Naive B cell (primary cell): Measurements from ENCODE around the gene SRD5A2. TPM values are rescaled to one million over a fixed set of nuclear protein-coding genes. Genes with fewer than 3 reads are reported as not detected.

Experiments used
- ATAC-seq, 2 donors: fragments of 150-1000 bp; cut with Tn5 transposase; 2 replicates each; pipeline ENCODE4 v1.10.0; 2021; ENCODE audit warnings: low read depth in 2 of 2, mild to moderate bottlenecking in 2 of 2, moderate library complexity in 2 of 2
- DNase-seq: peaks from one replicate; pipeline ENCODE4 v3.0.0; 2022
- H3K27ac Mint-ChIP-seq, 6 donors: one replicate each; pipeline ENCODE4 v1.8.0; 2020 to 2022; ENCODE audit warnings: mild to moderate bottlenecking in 6 of 6, mixed read lengths in 6 of 6, moderate library complexity in 5 of 6, inconsistent platforms in 2 of 6
- H3K27me3 Mint-ChIP-seq, 3 donors: one replicate each; pipeline ENCODE4 v1.8.0; 2021 to 2022; ENCODE audit warnings: mixed read lengths in 3 of 3, mild to moderate bottlenecking in 1 of 3
- H3K36me3 Mint-ChIP-seq, 2 donors: one replicate each; pipeline ENCODE4 v1.8.0; 2020 to 2022; ENCODE audit warnings: mixed read lengths in 2 of 2, inconsistent platforms in 1 of 2, mild to moderate bottlenecking in 1 of 2
- H3K4me1 Mint-ChIP-seq, 3 donors: one replicate each; pipeline ENCODE4 v1.8.0; 2020 to 2022; ENCODE audit warnings: mixed read lengths in 3 of 3, inconsistent platforms in 1 of 3, mild to moderate bottlenecking in 1 of 3, moderate library complexity in 1 of 3
- H3K4me3 Mint-ChIP-seq, 8 donors: one replicate each; pipeline ENCODE4 v1.8.0; 2020 to 2022; ENCODE audit warnings: mild to moderate bottlenecking in 8 of 8, mixed read lengths in 8 of 8, moderate library complexity in 8 of 8, inconsistent platforms in 2 of 8
- H3K9me3 Mint-ChIP-seq, 7 donors: one replicate each; pipeline ENCODE4 v1.8.0; 2020 to 2022; ENCODE audit warnings: mixed read lengths in 7 of 7, mild to moderate bottlenecking in 5 of 7, inconsistent platforms in 2 of 7, moderate library complexity in 1 of 7
- polyA plus RNA-seq, 6 donors: library from polyadenylated mRNA; unstranded; fragments of 300-500 nt; fragmentation: Illumina TruSeq; gene quantifications; one replicate each; pipeline ENCODE4 v1.2.3, GENCODE V29; 2021; ENCODE audit warnings: low read depth in 6 of 6

SRD5A2 gene, protein sequence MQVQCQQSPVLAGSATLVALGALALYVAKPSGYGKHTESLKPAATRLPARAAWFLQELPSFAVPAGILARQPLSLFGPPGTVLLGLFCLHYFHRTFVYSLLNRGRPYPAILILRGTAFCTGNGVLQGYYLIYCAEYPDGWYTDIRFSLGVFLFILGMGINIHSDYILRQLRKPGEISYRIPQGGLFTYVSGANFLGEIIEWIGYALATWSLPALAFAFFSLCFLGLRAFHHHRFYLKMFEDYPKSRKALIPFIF
- not detected for polyA plus RNA-seq

DNA sequence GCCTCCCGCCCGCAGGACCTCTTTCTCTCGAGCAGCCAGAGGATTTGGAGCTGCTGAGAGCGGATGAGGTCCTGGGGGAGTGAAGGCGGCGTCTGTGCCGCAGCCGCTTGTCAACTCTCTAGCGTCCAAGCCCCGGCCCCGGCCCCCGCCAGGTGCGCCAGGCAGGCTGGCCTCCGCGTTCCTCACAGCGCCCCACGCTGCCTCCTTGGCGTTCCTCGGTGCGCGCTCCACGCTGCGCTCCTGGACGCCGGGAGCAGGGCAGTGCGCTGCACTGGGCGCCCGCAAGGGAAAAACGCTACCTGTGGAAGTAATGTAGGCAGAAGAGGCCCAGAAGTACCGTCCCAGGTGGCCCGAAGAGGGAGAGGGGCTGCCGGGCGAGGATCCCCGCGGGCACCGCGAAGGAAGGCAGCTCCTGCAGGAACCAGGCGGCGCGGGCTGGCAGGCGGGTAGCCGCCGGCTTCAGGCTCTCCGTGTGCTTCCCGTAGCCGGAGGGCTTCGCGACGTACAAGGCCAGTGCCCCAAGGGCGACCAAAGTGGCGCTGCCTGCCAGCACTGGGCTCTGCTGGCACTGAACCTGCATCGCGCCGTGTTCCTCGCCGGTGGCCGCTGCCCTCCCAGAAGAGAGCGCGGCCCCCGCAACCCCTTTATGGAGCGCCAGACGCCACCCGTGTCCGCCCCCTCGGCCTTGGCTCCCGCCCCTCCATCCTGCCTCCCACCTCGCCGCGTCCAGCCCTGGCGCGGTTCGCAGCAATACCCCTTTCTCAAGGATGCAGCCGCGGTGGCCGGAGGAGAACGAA lies at the start of gene SRD5A2:
Gene SRD5A2 (minus strand): TSS at position 618 of the 797 bp plus-strand sequence. CDS start 38 bp downstream, at position 580.
- Mint-ChIP-seq H3K4me3 (peak within 1 kb of the TSS in 1 of 8 donors; percentile 16), H3K27me3 (peaks cover 46 to 53% (median 48%) of the 10 kb centered on the region in 3 donors)
- no peak for ATAC-seq

DNA sequence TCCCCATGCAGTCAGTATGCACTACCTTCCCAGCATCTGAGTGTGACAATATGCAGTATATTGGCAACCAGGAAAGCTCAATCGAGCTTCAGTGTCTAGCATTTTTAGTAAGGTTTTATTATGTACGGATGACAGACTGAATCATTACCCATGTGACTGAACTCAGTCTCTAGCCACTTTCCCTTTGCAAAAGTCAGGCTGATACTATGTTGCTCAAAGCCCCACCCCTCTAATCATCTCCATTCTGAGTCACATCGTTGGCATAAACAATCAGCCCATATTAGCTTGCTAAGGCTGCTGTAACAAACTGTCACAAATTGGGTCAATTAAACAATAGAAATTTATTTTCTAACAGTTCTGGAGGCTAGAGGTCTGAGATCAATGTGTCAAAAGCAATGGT lies 25.8 kb upstream of the SRD5A2 start:
- peaks cover 0 to 12% of the 10 kb centered on the region in 2 donors for H3K36me3 Mint-ChIP-seq

More for the DNA sequence above, at the start of gene SRD5A2:
- Mint-ChIP-seq H3K4me1 (peaks cover 3 to 7% (median 7%) of the 10 kb centered on the region in 3 donors), H3K27ac (peak within 1 kb of the TSS in 2 of 6 donors; percentile 47 to 50), H3K9me3 (peaks cover 4 to 15% (median 8%) of the 10 kb centered on the region in 7 donors), H3K36me3 (peaks cover 0 to 33% of the 10 kb centered on the region in 2 donors)
- DNase-seq, result no peak

DNA sequence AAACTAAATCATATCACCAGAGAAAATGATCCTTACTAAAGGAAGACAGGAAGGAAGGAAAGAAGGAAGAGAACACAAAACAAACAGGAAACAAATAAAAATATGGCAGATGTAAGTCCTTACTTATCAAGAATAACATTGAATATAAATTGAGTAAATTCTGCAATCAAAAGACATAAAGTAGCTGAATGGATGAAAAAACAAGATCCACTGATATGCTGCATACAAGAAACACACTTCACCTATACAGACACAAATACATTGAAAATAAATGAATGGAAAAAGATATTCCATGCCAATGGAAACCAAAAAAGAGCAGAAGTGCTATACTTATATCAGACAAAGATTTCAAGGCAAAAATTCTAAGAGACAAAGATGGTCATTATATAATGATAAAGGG lies 18.0 kb upstream of the SRD5A2 start:
- no peak for ATAC-seq
- Mint-ChIP-seq H3K4me1 (no peaks in the 10 kb centered on the region), H3K9me3 (peaks cover 24 to 95% (median 59%) of the 10 kb centered on the region in 7 donors), H3K27me3 (peaks cover 0 to 14% (median 0%) of the 10 kb centered on the region in 3 donors), H3K4me3 (no peak overlapping the region), H3K27ac (no peak overlapping the region), H3K36me3 (peaks cover 0 to 17% of the 10 kb centered on the region in 2 donors)
- no peak for DNase-seq

More for the DNA sequence above, 25.8 kb upstream of the SRD5A2 start:
- no peak for ATAC-seq
- H3K27ac Mint-ChIP-seq, result no peak overlapping the region
- H3K9me3 Mint-ChIP-seq, result peaks cover 3 to 79% (median 38%) of the 10 kb centered on the region in 7 donors
- H3K4me3 Mint-ChIP-seq, result no peak overlapping the region
- no peak for DNase-seq
- peaks cover 0 to 6% (median 4%) of the 10 kb centered on the region in 3 donors for H3K27me3 Mint-ChIP-seq
- no peaks in the 10 kb centered on the region for H3K4me1 Mint-ChIP-seq

DNA sequence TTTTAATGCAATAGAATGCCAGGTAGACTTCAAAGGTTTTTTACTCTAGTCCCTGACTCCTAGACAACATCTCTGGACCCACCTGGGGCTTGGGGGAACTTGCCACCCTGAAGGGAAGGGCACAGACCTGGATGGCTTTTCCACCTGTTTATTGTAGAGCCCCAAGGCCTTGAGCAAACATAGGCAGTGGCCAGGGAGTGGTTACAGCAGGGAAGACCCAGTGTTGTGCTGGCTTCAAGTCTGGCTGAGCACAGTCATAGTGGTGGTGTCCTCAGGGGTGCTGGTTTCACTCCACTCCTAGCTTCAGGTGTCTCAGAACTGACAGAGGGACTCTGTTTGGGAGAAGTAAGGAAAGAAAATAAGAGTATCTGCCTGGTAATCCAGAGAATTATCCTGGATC lies 5.5 kb upstream of the SRD5A2 start:
- ATAC-seq (no peak), DNase-seq (no peak)
- Mint-ChIP-seq H3K27me3 (peaks cover 27 to 38% (median 35%) of the 10 kb centered on the region in 3 donors), H3K36me3 (peaks cover 0 to 35% of the 10 kb centered on the region in 2 donors), H3K9me3 (peaks cover 11 to 28% (median 24%) of the 10 kb centered on the region in 7 donors), H3K4me3 (no peak overlapping the region), H3K27ac (no peak overlapping the region), H3K4me1 (peaks cover 2 to 6% (median 5%) of the 10 kb centered on the region in 3 donors)

DNA sequence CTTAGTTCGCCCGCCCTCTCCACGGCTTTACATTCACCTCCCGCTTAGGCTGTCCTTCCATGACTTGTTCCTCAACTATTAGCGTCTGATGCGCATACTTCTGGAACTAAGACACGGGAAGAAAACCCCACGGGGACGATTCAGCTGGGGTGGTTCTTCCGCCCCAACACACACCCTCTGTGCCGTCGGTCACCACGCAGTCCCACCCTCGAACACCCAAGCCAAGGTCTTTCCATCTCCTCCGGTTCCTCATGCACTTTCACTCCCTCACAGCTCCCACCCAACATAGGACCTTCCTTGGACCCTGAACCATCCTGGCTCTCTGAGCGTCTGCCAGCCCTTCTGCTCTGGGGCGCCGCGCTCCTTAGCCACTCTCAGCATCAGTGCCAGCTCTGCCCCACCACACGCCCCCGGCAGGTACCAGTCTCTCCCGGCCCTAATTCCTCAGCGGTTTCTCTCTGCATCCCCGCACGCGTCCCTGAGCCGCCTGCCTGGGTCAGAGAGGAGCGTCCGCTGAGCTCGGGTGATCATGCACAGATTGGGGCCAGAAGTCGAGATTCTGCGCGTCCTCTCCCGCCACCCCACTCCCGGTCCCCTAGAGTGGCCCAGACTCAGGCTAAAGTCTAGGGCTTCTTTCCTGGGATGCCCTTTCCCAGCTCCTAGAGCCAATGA lies 522 bp upstream of the SRD5A2 start:
- H3K27me3 Mint-ChIP-seq, result peaks cover 46 to 53% (median 48%) of the 10 kb centered on the region in 3 donors
- H3K9me3 Mint-ChIP-seq, result peaks cover 1 to 11% (median 7%) of the 10 kb centered on the region in 7 donors
- H3K4me1 Mint-ChIP-seq, result peaks cover 3 to 7% (median 7%) of the 10 kb centered on the region in 3 donors
- peak overlapping the region in 2 of 6 donors; percentile 47 to 50 for H3K27ac Mint-ChIP-seq
- DNase-seq (no peak), ATAC-seq (no peak)
- peaks cover 0 to 28% of the 10 kb centered on the region in 2 donors for H3K36me3 Mint-ChIP-seq
- H3K4me3 Mint-ChIP-seq, result peak overlapping the region in 1 of 8 donors; percentile 16

DNA sequence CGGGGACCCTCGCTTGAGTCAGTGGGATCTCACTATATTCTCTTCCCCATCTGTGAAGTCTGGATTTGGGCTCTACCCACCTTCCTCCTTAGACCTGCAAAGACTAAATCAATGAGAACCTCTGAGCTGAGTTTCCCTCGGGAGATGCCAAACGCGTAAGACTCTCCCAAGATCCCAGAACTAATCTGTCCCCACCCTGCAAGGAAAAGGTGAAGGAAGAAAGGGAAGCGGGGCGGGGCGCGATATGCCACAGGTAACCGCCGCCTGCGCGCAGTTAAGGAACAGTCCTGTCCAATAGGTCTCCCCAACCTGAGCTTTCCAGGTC lies 780 bp downstream of the SRD5A2 start:
- H3K4me1 Mint-ChIP-seq, result peaks cover 3 to 7% (median 7%) of the 10 kb centered on the region in 3 donors
- no peak overlapping the region for H3K27ac Mint-ChIP-seq
- H3K4me3 Mint-ChIP-seq, result no peak overlapping the region
- no peak for DNase-seq
- peaks cover 4 to 15% (median 8%) of the 10 kb centered on the region in 7 donors for H3K9me3 Mint-ChIP-seq
- peaks cover 46 to 53% (median 48%) of the 10 kb centered on the region in 3 donors for H3K27me3 Mint-ChIP-seq
- peaks cover 0 to 34% of the 10 kb centered on the region in 2 donors for H3K36me3 Mint-ChIP-seq
- no peak for ATAC-seq

DNA sequence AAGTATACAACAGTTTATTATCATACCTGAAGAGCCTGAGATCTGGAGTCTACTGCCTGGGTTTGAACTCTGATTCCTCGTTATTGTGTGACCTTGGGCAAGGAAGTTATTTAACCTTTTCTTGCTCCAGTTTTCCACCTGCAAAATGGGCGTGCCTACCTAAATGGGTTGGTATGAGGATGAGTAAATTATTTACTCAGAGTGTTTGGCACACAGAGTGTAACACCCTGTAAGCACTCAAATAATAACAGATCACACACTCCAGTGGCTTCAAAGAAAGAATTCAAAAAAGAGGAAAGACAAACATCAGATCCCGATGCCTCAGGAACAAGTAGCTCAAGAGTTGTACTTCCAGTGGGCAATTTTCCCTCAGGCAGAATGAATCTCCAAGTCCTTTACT lies 2.4 kb downstream of the SRD5A2 start:
- Mint-ChIP-seq H3K27ac (no peak overlapping the region), H3K4me1 (peaks cover 3 to 7% (median 7%) of the 10 kb centered on the region in 3 donors), H3K27me3 (peaks cover 39 to 45% (median 40%) of the 10 kb centered on the region in 3 donors), H3K9me3 (peaks cover 2 to 15% (median 8%) of the 10 kb centered on the region in 7 donors), H3K36me3 (peaks cover 0 to 34% of the 10 kb centered on the region in 2 donors), H3K4me3 (no peak overlapping the region)
- ATAC-seq (no peak), DNase-seq (no peak)

DNA sequence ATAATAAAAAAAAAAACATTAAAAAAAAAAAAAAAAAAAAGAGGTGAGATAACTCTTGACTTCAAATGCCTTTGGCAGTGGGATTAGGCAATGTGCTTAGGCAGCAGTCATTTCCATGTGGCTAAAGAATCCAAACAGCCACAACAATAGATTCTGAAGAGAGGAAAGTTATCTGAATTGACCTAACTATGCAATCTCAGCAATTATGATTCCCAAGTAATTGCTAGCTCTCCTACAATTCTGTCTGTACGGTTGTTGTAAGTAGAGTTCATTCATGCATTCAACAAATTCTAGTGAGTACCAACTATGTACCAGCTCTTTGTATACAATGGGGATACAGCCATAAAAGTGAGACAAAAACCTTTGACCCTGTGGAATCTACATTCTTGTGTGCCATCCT lies 3.6 kb downstream of the SRD5A2 start:
- no peak overlapping the region for H3K27ac Mint-ChIP-seq
- DNase-seq (no peak), ATAC-seq (no peak)
- peaks cover 27 to 33% (median 32%) of the 10 kb centered on the region in 3 donors for H3K27me3 Mint-ChIP-seq
- no peak overlapping the region for H3K4me3 Mint-ChIP-seq
- peaks cover 3 to 7% (median 7%) of the 10 kb centered on the region in 3 donors for H3K4me1 Mint-ChIP-seq
- peaks cover 0 to 24% of the 10 kb centered on the region in 2 donors for H3K36me3 Mint-ChIP-seq
- peaks cover 4 to 11% (median 8%) of the 10 kb centered on the region in 7 donors for H3K9me3 Mint-ChIP-seq

DNA sequence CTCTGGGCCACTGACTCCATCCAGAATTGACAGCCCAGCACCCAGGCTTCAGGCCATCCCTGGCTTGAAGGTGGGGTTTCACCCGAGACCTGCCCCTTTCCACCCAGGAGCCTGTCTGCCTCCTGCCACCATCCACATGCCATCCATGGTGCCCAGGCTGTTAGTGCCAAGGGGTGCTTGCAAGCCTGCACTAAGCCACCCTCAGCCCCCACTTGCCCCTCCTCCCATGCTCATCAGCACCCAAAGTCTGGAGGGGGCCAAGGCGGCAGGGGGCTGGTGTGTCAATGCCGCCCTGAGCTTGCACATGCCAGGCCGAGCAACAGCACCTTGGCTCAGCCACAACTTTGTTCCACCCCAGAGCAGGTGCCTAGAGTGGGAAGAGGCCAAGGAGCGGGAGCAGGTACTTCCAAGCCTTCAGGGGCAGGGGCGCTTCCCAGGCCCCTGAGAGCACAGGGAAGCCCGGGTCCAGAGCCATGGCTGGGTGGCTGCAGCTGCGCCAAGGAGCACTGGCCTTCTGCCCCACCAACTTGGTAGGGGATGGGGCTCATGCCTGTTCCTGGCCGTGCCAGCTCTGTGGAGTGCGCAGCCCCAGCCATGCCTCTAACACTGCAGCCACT lies 12.0 kb downstream of the SRD5A2 start:
- no peak overlapping the region for H3K4me3 Mint-ChIP-seq
- no peaks in the 10 kb centered on the region for H3K4me1 Mint-ChIP-seq
- H3K27ac Mint-ChIP-seq, result no peak overlapping the region
- ATAC-seq, result no peak
- DNase-seq, result no peak
- no peaks in the 10 kb centered on the region for H3K36me3 Mint-ChIP-seq
- peaks cover 4 to 11% (median 9%) of the 10 kb centered on the region in 3 donors for H3K27me3 Mint-ChIP-seq
- H3K9me3 Mint-ChIP-seq, result peaks cover 5 to 25% (median 14%) of the 10 kb centered on the region in 7 donors

DNA sequence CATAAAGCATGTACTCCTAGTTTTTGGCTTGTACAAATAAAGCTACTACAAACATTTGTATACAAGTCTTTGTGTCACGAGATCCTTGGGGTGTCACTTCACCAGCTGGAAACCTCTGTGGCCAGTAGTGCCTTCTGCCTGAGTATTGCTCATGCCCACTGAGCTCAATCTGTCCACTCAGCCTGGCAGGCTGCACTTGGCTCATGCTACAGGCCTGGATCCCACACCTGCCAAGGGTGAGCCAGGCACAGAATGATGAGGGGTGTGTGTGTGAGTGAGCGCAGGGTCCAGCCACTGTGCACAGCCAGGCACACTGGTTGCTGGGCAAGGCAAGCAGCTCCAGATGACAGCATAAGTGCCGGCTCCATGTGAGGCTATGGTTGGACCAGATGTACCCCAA lies 13.1 kb downstream of the SRD5A2 start:
- Mint-ChIP-seq H3K36me3 (no peaks in the 10 kb centered on the region), H3K9me3 (peaks cover 5 to 25% (median 10%) of the 10 kb centered on the region in 7 donors), H3K27ac (no peak overlapping the region), H3K4me3 (no peak overlapping the region), H3K27me3 (peaks cover 0 to 19% (median 14%) of the 10 kb centered on the region in 3 donors), H3K4me1 (no peaks in the 10 kb centered on the region)
- ATAC-seq (no peak), DNase-seq (no peak)

DNA sequence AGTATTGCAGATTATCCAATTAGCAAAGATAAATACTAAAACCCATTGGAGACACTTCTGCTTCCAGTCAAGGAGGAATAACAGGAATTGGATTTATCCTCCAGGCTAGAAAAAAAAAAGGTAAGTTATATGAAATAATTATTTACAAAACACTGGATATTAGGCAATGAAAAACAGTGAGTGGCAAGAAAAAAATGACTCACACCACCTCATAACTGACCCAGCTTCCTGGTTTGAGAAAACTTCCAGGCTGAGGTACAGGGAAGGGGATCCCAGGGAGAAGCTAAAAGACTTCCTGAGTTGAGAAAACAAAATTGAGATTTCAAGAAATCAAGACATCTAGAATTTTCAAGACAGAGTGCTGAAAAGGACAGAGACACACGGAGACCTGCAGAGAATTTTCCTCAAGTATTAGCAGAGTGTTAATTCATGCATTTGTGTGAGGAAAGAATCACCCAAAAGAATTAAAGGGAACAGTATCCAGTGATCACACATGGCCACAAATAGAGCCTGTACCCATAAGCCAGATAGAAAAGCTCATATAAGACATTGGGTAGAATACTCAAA lies 17.4 kb downstream of the SRD5A2 start:
- Mint-ChIP-seq H3K27me3 (peaks cover 13 to 29% (median 29%) of the 10 kb centered on the region in 3 donors), H3K9me3 (peaks cover 0 to 6% (median 0%) of the 10 kb centered on the region in 7 donors), H3K27ac (peak overlapping the region in 1 of 6 donors; percentile 11), H3K4me3 (no peak overlapping the region), H3K36me3 (no peaks in the 10 kb centered on the region), H3K4me1 (no peaks in the 10 kb centered on the region)
- ATAC-seq, result no peak
- DNase-seq, result no peak

DNA sequence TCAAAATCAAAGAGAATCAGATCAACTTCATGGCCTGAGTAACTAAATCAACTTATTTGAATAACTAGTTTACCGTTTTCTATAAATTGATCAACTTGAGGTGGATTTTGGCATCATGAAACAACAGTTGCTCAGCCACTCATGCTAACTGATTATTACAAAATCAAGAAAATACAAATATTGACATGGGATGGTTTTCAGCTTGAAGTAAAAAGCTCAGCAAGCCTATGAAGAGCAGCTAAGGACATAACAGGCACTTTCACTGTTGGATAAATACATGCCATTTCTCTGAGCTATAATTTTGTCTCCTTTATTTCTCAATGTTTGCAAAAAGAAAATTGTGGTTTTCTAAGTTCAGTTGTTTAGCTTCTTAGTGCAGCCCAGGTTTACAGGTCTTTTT lies 18.9 kb downstream of the SRD5A2 start:
- no peak for DNase-seq
- H3K27ac Mint-ChIP-seq, result no peak overlapping the region
- peaks cover 13 to 29% (median 29%) of the 10 kb centered on the region in 3 donors for H3K27me3 Mint-ChIP-seq
- peaks cover 0 to 6% (median 0%) of the 10 kb centered on the region in 7 donors for H3K9me3 Mint-ChIP-seq
- ATAC-seq, result no peak
- H3K36me3 Mint-ChIP-seq, result no peaks in the 10 kb centered on the region
- H3K4me3 Mint-ChIP-seq, result no peak overlapping the region
- H3K4me1 Mint-ChIP-seq, result no peaks in the 10 kb centered on the region
